OCI-LY7 (cell line): ENCODE results near the gene PES1.

ENCODE experiments used
- CTCF ChIP-seq: fragments of 200-600 bp; sonication (generic); conservative IDR thresholded peaks from 2 replicates; pipeline ENCODE4 v1.5.1; 2014; ENCODE audit warnings: mild to moderate bottlenecking, antibody characterized with exemption, low read length, moderate library complexity, mixed read lengths
- EZH2phosphoT487 ChIP-seq: fragments of 200-600 bp; sonication (generic); IDR thresholded peaks from 2 replicates; pipeline ENCODE4 v1.6.1; 2018; ENCODE audit warnings: low read depth, borderline replicate concordance, mild to moderate bottlenecking, mixed run types, antibody characterized with exemption, low read length, moderate library complexity, mixed read lengths

- TF ChIP-seq CTCF (peak; percentile 68), EZH2phosphoT487 (no peak)
Observed at GRCh38 chr22:30602049-30602448, 10.3 kb upstream of the PES1 start.
